DLD1 (cell line): ENCODE measurements around the gene ZG16B.

Experiments
- in situ Hi-C: cut with HindIII; loops from 2 replicates; pipeline ENCODE4 v1.10.0; 2017; ENCODE audit warnings: low sequenced_read_pairs

The ZG16B gene

GRCh38 chr16:2841606-2842339 lies 11.7 kb downstream of the ZG16B start:
- in situ Hi-C loops, result no loop called here

DNA sequence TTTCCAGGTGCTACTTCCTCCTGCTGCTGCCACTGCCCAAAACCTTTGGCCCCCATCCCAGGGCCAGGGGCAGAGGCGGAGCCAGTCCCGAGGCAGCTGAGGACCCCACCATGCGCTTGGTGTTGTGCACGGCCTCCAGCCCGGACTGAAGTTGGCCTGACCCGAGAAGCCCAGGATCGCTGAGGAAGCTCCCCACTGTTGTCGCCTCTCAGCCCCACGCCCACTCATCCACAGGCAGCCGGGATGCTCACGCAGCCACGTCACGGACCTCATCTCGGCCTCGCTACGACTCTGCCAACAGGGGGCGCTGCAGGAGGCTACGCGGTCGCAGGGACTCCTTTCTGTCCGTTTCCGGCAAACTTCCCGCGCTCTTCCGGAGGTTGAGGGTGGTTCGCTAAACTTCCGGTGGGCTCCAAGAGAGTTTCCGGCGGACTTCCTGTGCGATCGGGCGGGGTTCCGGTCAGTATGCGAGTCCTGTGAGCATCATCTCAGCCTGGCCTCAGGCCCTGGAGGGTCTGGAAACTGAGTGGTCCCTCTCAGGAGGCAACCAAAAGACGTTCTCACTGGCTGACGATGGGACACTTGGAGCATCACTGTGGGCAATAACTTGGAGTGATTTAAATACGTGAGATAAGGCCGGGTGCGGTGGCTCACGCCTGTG lies 12.4 kb downstream of the ZG16B start:
- in situ Hi-C loops, result no loop called here

- in situ Hi-C loops, result no loop called here
Observed at GRCh38 chr16:2843526-2843925, 13.4 kb downstream of the ZG16B start.

- in situ Hi-C loops, result no loop called here
Observed at GRCh38 chr16:2845116-2845515, 15.0 kb downstream of the ZG16B start.

- in situ Hi-C loops, result no loop called here
Observed at GRCh38 chr16:2846511-2847310, 16.6 kb downstream of the ZG16B start.

DNA sequence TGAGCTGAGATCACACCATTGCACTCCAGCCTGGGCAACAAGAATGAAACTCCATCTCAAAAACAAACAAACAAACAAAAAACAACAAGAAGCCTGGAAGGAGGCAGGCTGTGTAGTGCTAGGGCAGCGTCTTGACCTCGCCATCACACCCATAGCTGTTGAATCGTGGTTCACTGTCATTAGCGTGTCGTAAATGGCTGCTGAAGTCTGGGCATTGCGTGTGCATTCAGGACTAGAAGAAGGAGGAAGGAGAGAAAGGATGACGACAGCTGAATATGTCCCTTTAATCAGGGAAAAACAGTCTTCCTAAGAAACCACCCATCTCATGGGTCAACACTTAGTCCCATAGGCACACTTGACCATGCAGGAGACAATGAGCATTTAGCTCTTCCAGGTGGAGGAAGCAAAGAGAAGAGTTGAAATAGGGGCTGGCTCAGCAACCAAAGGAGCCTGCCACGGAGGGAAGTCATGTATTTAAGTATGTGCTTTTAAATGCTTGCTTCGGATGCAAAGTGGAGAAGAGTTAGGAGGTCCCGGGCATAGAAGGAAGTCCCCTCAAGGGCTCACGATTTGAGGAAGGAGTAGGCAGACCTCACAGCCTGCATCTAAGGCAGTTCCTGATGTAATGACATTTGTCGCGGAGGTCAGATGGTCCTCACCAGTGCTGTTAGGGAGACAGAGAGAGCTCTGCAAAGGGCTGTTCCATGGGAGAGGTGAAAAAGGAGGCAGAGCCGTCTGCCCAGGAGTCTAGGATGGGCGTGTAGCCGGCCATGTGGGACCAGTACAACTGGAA lies 19.0 kb downstream of the ZG16B start:
- in situ Hi-C loops, result no loop called here

GRCh38 chr16:2852003-2852730 lies 22.1 kb downstream of the ZG16B start:
- in situ Hi-C loops, result no loop called here

DNA sequence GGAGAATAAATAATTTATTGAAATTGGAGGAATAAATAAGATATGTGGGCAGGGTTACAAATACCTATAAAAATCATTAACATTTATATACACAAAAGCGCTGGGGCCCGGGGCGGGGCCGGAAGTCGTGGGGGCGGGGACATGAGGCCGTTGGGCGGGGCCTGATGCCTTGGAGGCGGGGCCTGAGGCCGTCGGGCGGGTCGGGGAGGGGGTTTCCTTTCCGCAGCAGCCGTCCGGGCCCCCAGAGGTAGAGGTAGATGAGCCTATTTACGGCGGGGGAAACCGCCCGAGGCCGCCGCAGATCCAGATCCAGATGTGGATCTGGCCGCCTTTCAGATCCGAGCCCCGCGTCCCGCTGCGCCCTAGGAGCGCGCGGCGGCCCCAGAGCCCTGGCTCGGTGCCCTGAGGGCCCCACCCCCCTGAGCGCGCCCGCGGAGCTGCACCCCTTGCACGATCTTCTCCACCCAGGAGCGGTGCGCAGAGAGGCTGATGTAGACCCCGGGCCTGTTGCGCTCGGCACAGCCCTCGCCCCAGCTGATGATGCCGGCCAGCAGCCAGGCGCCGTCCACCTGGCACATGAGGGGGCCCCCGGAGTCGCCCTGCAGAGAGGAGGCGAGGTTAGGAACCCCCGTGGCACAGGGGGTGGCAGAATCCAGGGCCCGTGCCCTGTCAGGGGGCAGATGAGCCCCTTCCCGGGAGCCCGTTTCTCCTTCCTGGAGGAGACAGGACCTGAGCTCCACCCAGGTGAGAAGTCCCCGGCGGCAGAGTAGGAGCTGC lies 22.8 kb downstream of the ZG16B start:
- in situ Hi-C loops, result no loop called here

- in situ Hi-C loops, result no loop called here
Observed at GRCh38 chr16:2853531-2854073, 23.5 kb downstream of the ZG16B start.

DNA sequence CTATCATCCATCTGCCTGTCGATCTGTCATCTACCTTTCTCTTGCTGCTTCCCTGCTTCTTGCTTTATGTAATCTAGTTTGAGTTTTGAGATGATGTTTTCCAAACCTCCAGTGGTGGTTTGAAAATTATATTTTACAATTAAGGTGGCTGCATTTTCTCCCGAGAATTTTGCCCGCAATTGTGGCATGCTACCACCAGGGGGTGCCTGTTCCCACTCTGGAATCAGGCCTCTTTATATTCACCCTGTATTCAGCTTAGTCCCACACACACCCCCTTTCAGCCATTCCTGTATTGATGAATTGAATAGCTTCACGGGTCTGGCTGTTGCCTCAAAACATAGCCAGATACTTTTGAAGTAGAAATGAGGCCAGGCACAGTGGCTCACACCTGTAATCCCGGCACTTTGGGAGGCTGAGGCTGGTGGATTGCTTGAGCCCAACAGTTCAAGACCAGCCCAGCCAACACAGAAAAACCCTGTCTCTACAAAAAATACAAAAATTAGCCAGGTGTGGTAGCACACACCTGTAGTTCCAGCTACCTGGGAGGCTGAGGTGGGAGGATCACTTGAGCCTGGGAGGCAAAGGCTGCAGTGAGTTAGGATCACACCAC lies 24.7 kb downstream of the ZG16B start:
- in situ Hi-C loops, result no loop called here

DNA sequence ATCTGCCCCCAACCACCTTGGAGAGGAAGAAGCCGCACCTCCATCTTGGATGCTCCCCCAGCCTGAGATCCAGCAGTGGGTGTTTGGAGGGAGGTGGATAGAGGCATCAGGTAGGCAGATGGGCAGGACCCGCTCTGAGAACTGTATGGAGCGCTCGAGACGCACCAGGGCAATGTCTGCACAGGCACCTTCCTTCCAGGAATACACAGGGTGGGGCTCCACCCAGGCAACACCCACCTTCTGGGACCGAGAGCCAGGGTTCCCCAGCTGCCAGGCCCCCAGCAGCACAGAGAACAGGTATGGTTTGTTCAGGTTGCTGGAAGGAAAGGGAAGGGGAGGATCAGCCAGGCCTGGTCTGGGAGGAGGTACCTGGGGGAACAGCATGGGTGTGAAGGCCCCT lies 25.4 kb downstream of the ZG16B start:
- in situ Hi-C loops, result no loop called here

GRCh38 chr16:2856061-2856670 lies 26.1 kb downstream of the ZG16B start:
- in situ Hi-C loops, result no loop called here

DNA sequence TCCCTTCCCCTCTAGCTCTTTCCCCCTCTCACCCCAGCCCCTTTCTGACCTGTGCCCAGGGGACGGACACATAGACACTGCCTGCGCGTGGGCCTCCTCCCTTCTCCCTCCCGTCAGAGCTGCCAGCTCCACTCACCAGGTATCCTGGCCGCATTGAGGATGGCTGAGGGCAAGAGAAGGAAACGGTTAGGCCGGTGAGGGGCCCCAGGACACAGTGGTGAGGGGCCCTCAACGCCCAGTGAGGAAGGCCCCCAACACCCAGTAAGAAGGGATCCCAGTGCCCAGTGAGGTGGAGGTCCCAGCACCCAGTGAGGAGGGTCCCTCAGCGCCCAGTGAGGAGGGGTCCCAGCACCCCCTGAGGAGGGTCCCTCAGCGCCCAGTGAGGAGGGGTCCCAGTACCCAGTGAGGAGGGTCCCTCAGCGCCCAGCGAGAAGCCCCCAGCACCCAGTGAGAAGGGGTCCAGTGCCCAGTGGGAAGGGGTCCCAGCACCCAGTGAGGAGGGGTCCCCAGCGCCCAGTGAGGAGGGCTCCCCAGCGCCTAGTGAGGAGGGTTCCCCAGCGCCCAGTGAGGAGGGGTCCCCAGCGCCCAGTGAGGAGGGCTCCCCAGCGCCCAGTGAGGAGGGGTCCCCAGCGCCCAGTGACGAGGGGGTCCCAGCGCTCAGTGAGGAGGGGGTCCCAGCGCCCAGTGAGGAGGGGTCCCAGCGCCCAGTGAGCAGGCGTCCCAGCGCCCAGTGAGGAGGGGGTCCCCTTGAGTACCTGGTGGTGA lies 26.8 kb downstream of the ZG16B start:
- in situ Hi-C loops, result no loop called here

- in situ Hi-C loops, result no loop called here
Observed at GRCh38 chr16:2857451-2858244, 27.5 kb downstream of the ZG16B start, which contains the start of gene PRSS22. PRSS22 (minus strand) TSS chr16:2858170; CDS start chr16:2858104, 66 bp downstream.

- in situ Hi-C loops, result no loop called here
Observed at GRCh38 chr16:2858245-2859025, 28.3 kb downstream of the ZG16B start.

DNA sequence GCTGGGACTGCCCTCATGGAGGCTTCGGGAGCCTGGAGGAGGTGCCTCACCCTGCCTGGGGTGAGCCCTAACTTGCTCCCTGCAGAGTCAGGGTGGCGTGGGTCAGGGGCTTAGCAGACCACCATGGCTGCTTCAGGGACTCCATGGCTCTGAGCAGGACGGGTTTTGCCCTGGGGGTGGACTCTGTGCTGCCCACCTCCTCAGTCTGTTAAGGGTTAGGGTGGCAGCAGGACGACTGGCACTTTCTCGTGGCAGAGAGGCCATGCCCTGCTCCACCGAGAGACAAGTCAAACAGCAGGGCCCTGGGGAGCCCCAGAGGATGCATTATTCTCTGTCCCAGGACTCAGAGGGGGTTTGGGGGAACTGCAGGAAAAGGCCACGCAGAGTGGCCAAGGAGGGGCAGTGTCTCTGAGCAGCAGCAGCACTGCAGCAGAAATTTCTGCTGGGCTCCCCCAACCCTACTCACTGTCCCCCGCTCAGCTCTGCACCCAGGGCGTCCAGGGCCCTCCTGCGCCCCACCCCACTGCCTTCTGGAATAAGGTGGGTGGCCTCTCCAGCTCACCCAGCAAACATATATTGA lies 29.7 kb downstream of the ZG16B start:
- in situ Hi-C loops, result no loop called here
